Neuronal stem cell (in vitro differentiated cells): Measurements from ENCODE around the gene KREMEN1.

Experiments
- DNase-seq: peaks from one replicate; pipeline ENCODE4 v3.0.0-alpha.2; 2013; ENCODE audit warnings: low spot score
- H2AFZ ChIP-seq: one replicate; pipeline ENCODE4 v1.6.1; 2013; ENCODE audit warnings: mild to moderate bottlenecking, low read length, inconsistent platforms
- H2AK5ac ChIP-seq: 2 replicates; pipeline ENCODE4 v1.6.1; 2013; ENCODE audit warnings: low read depth, mild to moderate bottlenecking, inconsistent platforms, low read length, moderate library complexity, mixed read lengths
- H2BK120ac ChIP-seq: 2 replicates; pipeline ENCODE4 v1.6.1; 2013; ENCODE audit warnings: low read depth, mild to moderate bottlenecking, inconsistent platforms, low read length, moderate library complexity, mixed read lengths
- H2BK12ac ChIP-seq: one replicate; pipeline ENCODE4 v1.6.1; 2013; ENCODE audit warnings: low read length, inconsistent platforms
- H2BK15ac ChIP-seq: 2 replicates; pipeline ENCODE4 v1.6.1; 2013; ENCODE audit warnings: mild to moderate bottlenecking, low read length, inconsistent platforms, mixed read lengths
- H2BK5ac ChIP-seq: one replicate; pipeline ENCODE4 v1.6.1; 2013; ENCODE audit warnings: inconsistent platforms, mild to moderate bottlenecking, low read length, moderate library complexity
- H3K14ac ChIP-seq: one replicate; pipeline ENCODE4 v1.6.1; 2013; ENCODE audit warnings: low read length, inconsistent platforms
- H3K18ac ChIP-seq: 2 replicates; pipeline ENCODE4 v1.6.1; 2013; ENCODE audit warnings: low read length, inconsistent platforms
- H3K23ac ChIP-seq: 2 replicates; pipeline ENCODE4 v1.6.1; 2013; ENCODE audit warnings: low read depth, mild to moderate bottlenecking, mixed read lengths, low read length, inconsistent platforms; ENCODE audit not compliant: poor library complexity
- H3K27ac ChIP-seq: replicated peaks from 3 replicates; pipeline ENCODE4 v1.5.1; 2013; ENCODE audit warnings: low read length, inconsistent platforms
- H3K27me3 ChIP-seq, 3 experiments: 2 replicates each; pipeline ENCODE4 v1.6.1; 2013; ENCODE audit warnings: low read length in 3 of 3, mild to moderate bottlenecking in 2 of 3, inconsistent platforms in 1 of 3, low read depth in 1 of 3, mixed read lengths in 1 of 3, moderate library complexity in 1 of 3; ENCODE audit not compliant: control insufficient read depth in 3 of 3, insufficient read depth in 3 of 3
- H3K36me3 ChIP-seq, 2 donors: replicated peaks in 1 of 2; 2 replicates each; pipeline ENCODE4 v1.6.1; 2013; ENCODE audit warnings: low read length in 2 of 2; ENCODE audit not compliant: control insufficient read depth in 2 of 2, insufficient read depth in 2 of 2
- H3K4ac ChIP-seq: 2 replicates; pipeline ENCODE4 v1.6.1; 2013; ENCODE audit warnings: inconsistent platforms, mild to moderate bottlenecking, low read length, moderate library complexity
- H3K4me1 ChIP-seq, 2 donors: 1 replicate in 1 of 2; 2 replicates in 1 of 2; pipeline ENCODE4 v1.6.1; 2013; ENCODE audit warnings: low read length in 2 of 2, low read depth in 1 of 2; ENCODE audit not compliant: control insufficient read depth in 2 of 2, insufficient read depth in 1 of 2
- H3K4me2 ChIP-seq: one replicate; pipeline ENCODE4 v1.6.1; 2013; ENCODE audit warnings: mild to moderate bottlenecking, low read length, inconsistent platforms; ENCODE audit not compliant: insufficient read depth, poor library complexity, severe bottlenecking
- H3K4me3 ChIP-seq, 2 donors: 2 replicates each; pipeline ENCODE4 v1.5.1; 2013; ENCODE audit warnings: low read length in 2 of 2, mild to moderate bottlenecking in 2 of 2, inconsistent platforms in 1 of 2, moderate library complexity in 1 of 2
- H3K79me1 ChIP-seq: one replicate; pipeline ENCODE4 v1.6.1; 2013; ENCODE audit warnings: low read depth, mild to moderate bottlenecking, inconsistent platforms, low read length, moderate library complexity
- H3K9ac ChIP-seq: one replicate; pipeline ENCODE4 v1.6.1; 2013; ENCODE audit warnings: mild to moderate bottlenecking, low read depth, low read length, inconsistent platforms; ENCODE audit not compliant: poor library complexity
- H3K9me3 ChIP-seq, 2 donors: replicated peaks in 1 of 2; 2 replicates each; pipeline versions ENCODE3 to v1.6.1; 2013; ENCODE audit warnings: low read length in 2 of 2, mild to moderate bottlenecking in 2 of 2, inconsistent platforms in 1 of 2, low read depth in 1 of 2, mixed read lengths in 1 of 2, moderate library complexity in 1 of 2; ENCODE audit not compliant: control insufficient read depth in 2 of 2, insufficient read depth in 1 of 2
- H4K8ac ChIP-seq: one replicate; pipeline ENCODE4 v1.6.1; 2013; ENCODE audit warnings: low read depth, mild to moderate bottlenecking, inconsistent platforms, low read length, moderate library complexity
- H4K91ac ChIP-seq: one replicate; pipeline ENCODE4 v1.6.1; 2013; ENCODE audit warnings: low read length, low read depth, mild to moderate bottlenecking, inconsistent platforms; ENCODE audit not compliant: poor library complexity
- WGBS, 2 donors: extraction: QIAGEN DNeasy Blood & Tissue Kit; methylation state at CpG; one replicate each; pipeline ENCODE4 v1.1.7; 2013; ENCODE audit warnings: missing lambda C conversion rate in 2 of 2, mixed read lengths in 1 of 2; ENCODE audit not compliant: insufficient read length in 2 of 2, insufficient replicate concordance in 1 of 2; ENCODE audit errors: extremely low coverage in 2 of 2; 5-methylcytosine and 5-hydroxymethylcytosine counted together

KREMEN1 gene

GRCh38 chr22:29050457-29050856 is 22.4 kb upstream of the KREMEN1 start:
- DNase-seq: no peak
- Histone ChIP-seq H2AFZ (no peak overlapping the region), H4K8ac (no peak overlapping the region), H3K23ac (peak overlapping the region; percentile 40), H3K14ac (no peak overlapping the region), H3K4me2 (no peak overlapping the region), H4K91ac (no peak overlapping the region), H2BK12ac (no peak overlapping the region), H3K4ac (no peak overlapping the region), H3K9me3 (no peaks in the 10 kb centered on the region), H3K79me1 (no peaks in the 10 kb centered on the region), H3K9ac (no peak overlapping the region), H3K27ac (no peak overlapping the region), H3K4me3 (no peak overlapping the region), H2AK5ac (no peak overlapping the region), H3K27me3 (no peaks in the 10 kb centered on the region), H3K18ac (no peak overlapping the region), H2BK15ac (no peak overlapping the region), H2BK5ac (peak overlapping the region; percentile 15), H2BK120ac (no peak overlapping the region), H3K36me3 (peaks cover 40 to 87% of the 10 kb centered on the region in 2 donors), H3K4me1 (peaks cover 2 to 15% of the 10 kb centered on the region in 2 donors)
- WGBS, 2 donors: no CpG with 5 or more reads among the region's 24 CpGs

GRCh38 chr22:29053048-29053702 is 19.7 kb upstream of the KREMEN1 start:
- Histone ChIP-seq H2BK15ac (no peak overlapping the region), H3K36me3 (peaks cover 22 to 60% of the 10 kb centered on the region in 2 donors), H2AFZ (no peak overlapping the region), H3K27me3 (no peaks in the 10 kb centered on the region), H3K27ac (no peak overlapping the region), H3K4ac (no peak overlapping the region), H2BK120ac (no peak overlapping the region), H3K4me1 (peaks cover 6 to 16% of the 10 kb centered on the region in 2 donors), H4K8ac (no peak overlapping the region), H3K9me3 (no peaks in the 10 kb centered on the region), H3K9ac (peak overlapping the region; percentile 50), H2AK5ac (no peak overlapping the region), H3K18ac (no peak overlapping the region), H3K23ac (no peak overlapping the region), H3K4me2 (no peak overlapping the region), H3K79me1 (no peaks in the 10 kb centered on the region), H2BK12ac (no peak overlapping the region), H2BK5ac (no peak overlapping the region), H3K14ac (no peak overlapping the region), H4K91ac (no peak overlapping the region), H3K4me3 (no peak overlapping the region)
- no peak for DNase-seq
- WGBS, 2 donors: no CpG with 5 or more reads among the region's 8 CpGs

DNA sequence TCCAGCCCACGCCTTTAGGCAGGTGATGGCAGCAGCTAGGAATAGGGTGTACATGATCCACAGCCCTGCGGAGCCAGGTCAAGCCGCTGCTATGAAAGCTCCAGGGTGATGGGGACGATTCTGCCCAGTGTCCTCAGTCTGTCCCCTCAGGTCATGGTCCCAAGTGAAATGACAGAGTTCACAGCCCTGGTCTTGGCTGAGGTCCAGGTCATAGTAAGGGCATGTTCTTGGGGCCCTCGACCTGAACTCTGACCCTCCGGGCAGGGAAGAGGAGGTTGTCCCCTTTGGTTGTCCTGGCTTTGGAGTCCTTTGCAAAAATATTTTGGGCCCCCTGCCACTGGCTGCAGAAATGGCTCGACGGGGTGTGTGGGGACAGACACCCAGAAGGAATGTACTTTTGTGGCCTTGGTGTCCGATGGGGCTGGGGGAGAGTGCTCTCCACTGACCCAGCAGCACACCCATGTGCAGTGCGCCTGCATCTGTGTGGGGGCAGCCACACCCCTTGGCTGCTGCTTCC is 18.5 kb upstream of the KREMEN1 start:
- Histone ChIP-seq H3K4me2 (no peak overlapping the region), H2BK120ac (no peak overlapping the region), H2BK5ac (no peak overlapping the region), H3K27me3 (no peaks in the 10 kb centered on the region), H3K4me3 (no peak overlapping the region), H3K9ac (no peak overlapping the region), H3K4ac (no peak overlapping the region), H4K8ac (no peak overlapping the region), H2BK12ac (no peak overlapping the region), H2BK15ac (no peak overlapping the region), H3K36me3 (peaks cover 14 to 49% of the 10 kb centered on the region in 2 donors), H3K79me1 (no peaks in the 10 kb centered on the region), H2AFZ (no peak overlapping the region), H3K4me1 (peaks cover 6 to 16% of the 10 kb centered on the region in 2 donors), H3K18ac (peak overlapping the region; percentile 55), H3K23ac (no peak overlapping the region), H3K9me3 (no peaks in the 10 kb centered on the region), H4K91ac (no peak overlapping the region), H2AK5ac (no peak overlapping the region), H3K27ac (no peak overlapping the region), H3K14ac (no peak overlapping the region)
- no peak for DNase-seq
- WGBS, 2 donors: no CpG with 5 or more reads among the region's 10 CpGs

DNA sequence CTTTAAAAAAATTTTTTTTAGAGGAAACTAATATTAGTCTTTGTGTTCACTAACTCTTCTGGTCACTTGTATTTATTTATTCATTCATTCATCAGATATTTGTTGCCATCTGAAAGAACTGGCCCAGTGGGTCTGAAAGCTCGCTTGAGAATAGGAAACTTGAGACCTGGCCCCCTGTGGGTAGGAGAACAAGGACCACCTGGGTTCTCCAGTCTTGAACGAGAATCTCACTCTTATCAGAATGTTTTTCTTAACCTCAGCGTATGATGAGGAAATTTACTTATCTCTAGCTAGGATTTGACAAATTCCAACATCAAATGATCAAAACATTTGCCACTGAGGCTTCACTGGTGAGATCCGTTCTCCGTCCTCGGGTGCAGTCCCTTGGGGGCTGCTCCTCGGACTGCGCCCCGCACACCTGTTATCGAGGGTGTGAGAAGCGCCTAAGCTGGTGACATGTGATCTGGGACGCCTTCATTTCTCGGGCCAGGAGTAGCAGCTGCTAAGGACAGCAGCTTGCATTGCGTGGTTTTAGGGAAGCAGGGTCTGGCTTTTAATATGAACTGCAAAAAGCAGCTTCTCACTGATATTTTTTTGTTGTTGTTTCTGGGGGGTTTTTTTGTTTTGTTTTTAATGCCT is 17.5 kb upstream of the KREMEN1 start:
- Histone ChIP-seq H3K9me3 (no peaks in the 10 kb centered on the region), H2BK5ac (no peak overlapping the region), H3K4me1 (peaks cover 6 to 16% of the 10 kb centered on the region in 2 donors), H3K23ac (no peak overlapping the region), H3K27me3 (no peaks in the 10 kb centered on the region), H2BK120ac (no peak overlapping the region), H2BK12ac (no peak overlapping the region), H2AK5ac (no peak overlapping the region), H3K4me2 (no peak overlapping the region), H4K8ac (no peak overlapping the region), H3K4me3 (no peak overlapping the region), H3K18ac (no peak overlapping the region), H3K27ac (no peak overlapping the region), H2BK15ac (no peak overlapping the region), H3K9ac (no peak overlapping the region), H2AFZ (no peak overlapping the region), H3K36me3 (peaks cover 8 to 39% of the 10 kb centered on the region in 2 donors), H3K14ac (peak overlapping the region; percentile 39), H3K79me1 (no peaks in the 10 kb centered on the region), H4K91ac (no peak overlapping the region), H3K4ac (no peak overlapping the region)
- no CpG with 5 or more reads among the region's 14 CpGs for WGBS, 2 donors
- DNase-seq: no peak
